C4-2B (cell line): ENCODE data around the gene TFIP11.

Experiments used
- H3K27ac ChIP-seq: fragments of 450-650 bp; 2 replicates; pipeline ENCODE4 v1.5.1; 2017
- ZFX ChIP-seq: fragments of 450-650 bp; IDR thresholded peaks from 2 replicates; pipeline ENCODE4 v1.6.1; 2017
- TF ChIP-seq, protein P1 (sequence below): fragments of 450-650 bp; conservative IDR thresholded peaks from 2 replicates; pipeline ENCODE4 v1.5.1; 2017; ENCODE audit warnings: mild to moderate bottlenecking

The TFIP11 gene

DNA sequence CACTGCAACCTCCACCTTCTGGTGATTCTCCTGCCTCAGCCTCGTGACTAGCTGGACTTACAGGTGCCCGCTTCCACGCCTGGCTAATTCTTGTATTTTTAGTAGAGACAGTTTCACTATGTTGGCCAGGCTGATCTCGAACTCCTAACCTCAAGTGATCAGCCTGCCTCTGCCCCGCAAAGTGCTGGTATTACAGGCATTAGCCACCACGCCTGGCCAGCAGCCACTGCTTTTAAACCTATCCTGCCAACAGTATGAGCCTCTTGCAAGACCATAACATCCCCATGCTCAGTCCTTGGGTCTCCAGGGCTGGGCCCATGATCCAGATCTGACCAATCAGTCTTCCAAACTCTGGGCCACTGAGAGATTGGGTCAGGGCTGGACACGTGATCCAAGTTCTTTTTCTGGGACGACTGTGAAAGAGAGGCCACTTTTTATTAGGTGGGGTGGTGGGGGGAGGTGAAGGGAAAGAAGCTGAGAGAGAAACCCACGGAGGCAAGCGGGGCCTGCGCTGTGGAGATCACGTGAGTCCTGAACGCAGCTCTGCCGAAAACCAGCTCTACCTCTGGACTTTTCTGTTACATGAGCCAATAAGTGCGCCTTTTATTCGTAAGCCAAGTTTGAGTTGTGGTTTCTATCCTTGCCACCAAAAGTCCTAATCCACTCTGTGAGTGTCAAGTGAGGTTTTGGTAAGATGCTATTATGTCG lies 65.3 kb downstream of the TFIP11 start:
- H3K27ac ChIP-seq = no peak overlapping the region
- TF ChIP-seq, protein P1, sequence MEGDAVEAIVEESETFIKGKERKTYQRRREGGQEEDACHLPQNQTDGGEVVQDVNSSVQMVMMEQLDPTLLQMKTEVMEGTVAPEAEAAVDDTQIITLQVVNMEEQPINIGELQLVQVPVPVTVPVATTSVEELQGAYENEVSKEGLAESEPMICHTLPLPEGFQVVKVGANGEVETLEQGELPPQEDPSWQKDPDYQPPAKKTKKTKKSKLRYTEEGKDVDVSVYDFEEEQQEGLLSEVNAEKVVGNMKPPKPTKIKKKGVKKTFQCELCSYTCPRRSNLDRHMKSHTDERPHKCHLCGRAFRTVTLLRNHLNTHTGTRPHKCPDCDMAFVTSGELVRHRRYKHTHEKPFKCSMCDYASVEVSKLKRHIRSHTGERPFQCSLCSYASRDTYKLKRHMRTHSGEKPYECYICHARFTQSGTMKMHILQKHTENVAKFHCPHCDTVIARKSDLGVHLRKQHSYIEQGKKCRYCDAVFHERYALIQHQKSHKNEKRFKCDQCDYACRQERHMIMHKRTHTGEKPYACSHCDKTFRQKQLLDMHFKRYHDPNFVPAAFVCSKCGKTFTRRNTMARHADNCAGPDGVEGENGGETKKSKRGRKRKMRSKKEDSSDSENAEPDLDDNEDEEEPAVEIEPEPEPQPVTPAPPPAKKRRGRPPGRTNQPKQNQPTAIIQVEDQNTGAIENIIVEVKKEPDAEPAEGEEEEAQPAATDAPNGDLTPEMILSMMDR = no peak
- TF ChIP-seq ZFX = no peak

DNA sequence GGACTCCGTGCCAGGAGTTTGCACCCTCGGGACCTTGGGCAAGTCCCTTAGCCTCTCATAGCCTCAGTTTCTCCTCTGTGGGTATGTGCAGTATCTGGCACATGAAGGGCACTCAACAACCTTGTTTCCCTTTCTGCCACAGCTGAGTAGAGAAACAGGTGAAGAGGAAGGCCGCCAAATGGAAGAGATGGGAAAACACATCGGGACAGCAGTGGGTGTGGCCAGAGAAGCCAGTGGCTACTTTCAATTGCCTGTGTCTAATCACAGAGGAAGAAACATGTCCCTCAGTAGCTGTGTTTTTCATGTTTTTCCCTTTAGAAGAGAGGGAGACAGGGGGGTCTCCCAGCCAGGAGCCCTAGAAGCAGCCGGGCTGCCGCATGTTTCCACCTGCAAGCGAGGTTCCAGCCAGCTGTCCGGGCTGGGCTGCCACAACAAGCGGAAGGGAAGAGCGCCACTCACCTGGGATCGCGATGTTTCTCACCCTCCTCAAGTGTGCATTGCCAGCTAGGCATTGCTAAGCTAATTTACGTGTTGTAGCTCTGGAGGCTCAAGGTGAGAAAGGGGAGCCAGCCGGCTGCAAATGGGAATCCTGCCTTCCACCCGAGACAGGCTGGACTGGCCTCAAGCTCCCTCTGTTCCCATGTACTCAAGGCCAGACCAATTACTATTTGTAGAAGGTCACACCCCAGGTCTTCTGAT lies 66.5 kb downstream of the TFIP11 start:
- TF ChIP-seq, protein P1 = no peak
- no peak for TF ChIP-seq ZFX
- H3K27ac ChIP-seq = no peak overlapping the region

DNA sequence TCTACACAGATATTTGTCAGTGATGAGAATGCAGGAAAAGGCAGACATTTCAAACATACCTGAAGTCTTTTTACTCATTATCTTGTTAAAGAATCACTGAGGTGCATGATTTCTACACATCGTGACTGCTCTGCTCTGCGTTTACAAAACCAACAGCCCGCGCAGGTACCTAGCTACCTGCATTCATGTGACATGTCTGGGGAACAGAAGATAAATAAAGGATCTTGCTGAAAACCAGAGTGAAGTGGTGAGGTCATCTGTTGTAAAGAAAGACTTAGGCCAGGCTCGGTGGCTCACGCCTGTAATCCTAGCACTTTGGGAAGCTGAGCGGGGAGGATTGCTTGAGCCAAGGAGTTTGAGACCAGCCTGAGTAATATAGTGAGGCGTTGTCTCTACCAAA lies 67.5 kb downstream of the TFIP11 start:
- H3K27ac ChIP-seq = no peak overlapping the region
- no peak for TF ChIP-seq ZFX
- TF ChIP-seq, protein P1 = no peak

DNA sequence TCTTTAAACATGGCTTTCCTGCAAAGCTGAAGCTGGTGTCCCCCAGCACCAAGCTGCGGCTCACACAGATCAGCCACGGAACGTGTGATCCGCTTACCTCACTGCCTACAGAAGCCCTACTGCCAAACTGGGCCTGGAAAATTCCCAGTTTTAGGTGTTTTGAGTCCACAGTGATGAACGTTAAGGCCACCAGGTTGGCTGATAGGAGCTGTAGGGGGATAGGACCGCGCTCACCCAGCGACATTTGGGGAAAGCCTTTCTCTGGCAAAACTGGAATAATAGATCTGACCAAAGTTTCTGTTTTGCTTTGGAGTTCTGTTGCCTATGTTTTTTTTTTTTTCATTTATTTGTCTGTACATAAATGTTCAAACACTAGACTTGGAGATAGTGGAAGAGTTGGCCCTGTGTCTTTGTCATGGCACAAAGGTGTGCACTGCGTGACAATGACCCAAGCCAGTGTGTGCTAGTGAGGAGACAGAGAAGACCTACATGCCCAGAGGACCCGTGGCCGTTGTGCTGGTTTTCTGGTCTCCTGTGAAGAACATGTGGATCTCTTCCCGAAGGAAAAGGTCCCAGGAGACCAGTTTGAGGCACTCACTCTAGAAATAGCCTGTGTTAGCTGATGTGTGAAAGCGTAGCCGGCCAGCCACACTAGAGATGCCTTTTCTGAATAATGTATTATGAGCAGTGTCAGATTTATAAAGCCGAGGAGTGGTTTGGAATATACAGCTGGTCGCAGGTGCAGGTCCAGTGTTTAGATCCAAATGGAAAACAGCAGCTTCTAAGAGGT lies 68.2 kb downstream of the TFIP11 start:
- TF ChIP-seq ZFX = no peak
- TF ChIP-seq, protein P1 = no peak
- H3K27ac ChIP-seq = no peak overlapping the region

DNA sequence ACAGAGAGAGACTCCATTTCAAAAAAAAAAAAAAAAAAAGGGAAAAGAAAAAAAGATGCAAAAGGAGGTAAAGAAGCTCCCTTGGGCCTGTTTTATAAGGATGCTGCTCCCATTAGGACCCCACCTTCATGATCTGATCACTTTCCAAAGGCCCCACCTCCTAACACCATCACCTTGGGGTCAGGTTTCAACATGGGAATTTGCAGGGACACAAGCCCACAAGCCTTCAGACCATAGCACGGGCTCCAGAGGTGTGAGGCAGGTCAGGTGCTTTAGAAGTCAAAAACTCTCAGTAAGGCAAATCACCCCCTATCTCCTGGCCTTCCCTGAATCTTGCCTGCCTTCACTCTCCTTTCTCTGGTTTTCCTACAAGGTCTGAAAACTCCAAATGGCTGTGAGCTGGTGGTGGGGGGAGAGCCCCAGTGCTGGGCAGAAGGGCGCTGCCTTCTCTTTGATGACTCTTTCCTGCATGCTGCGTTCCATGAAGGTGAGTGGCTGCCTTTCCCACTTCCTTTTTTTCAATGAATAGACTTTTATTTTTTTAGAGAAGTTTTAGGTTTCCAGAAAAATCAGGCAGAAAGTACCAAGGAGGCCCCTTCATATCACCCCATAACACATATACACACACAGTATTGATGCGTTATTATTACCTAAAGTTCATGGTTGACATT lies 70.1 kb downstream of the TFIP11 start:
- no peak overlapping the region for H3K27ac ChIP-seq
- TF ChIP-seq, protein P1 = no peak
- no peak for TF ChIP-seq ZFX
